Tibial artery (tissue), 4 donors: ENCODE data around the gene LAD1.

Source experiments
- DNase-seq, 2 donors: peaks; one replicate each; pipeline ENCODE4 v3.0.0-alpha.2; 2019
- H3K27ac ChIP-seq, 2 donors: fragments of 200-600 bp; sonication (generic) in 1 of 2; 1 replicate in 1 of 2; 2 replicates in 1 of 2; pipeline ENCODE4 v1.5.1; 2018 to 2019; ENCODE audit warnings: mild to moderate bottlenecking in 1 of 2
- H3K27me3 ChIP-seq, 2 donors: fragments of 200-600 bp; sonication (generic) in 1 of 2; one replicate each; pipeline versions ENCODE4 v1.5.1 to v1.6.0; 2016 to 2019
- H3K36me3 ChIP-seq, 3 donors: fragments of 200-600 bp; sonication (generic) in 2 of 3; one replicate each; pipeline ENCODE4 v1.5.1; 2016 to 2019; ENCODE audit warnings: mild to moderate bottlenecking in 2 of 3
- H3K4me1 ChIP-seq, 4 donors: fragments of 200-600 bp; sonication (generic) in 2 of 4; 1 replicate in 3 of 4; 2 replicates in 1 of 4; pipeline ENCODE4 v1.5.1; 2016 to 2019
- H3K4me3 ChIP-seq, 2 donors: fragments of 200-600 bp; sonication (generic) in 1 of 2; 1 replicate in 1 of 2; 2 replicates in 1 of 2; pipeline ENCODE4 v1.5.1; 2018 to 2019; ENCODE audit warnings: mild to moderate bottlenecking in 2 of 2
- H3K9me3 ChIP-seq, 3 donors: fragments of 200-600 bp; sonication (generic) in 1 of 3; one replicate each; pipeline ENCODE4 v1.5.1; 2016 to 2019
- CTCF ChIP-seq, 2 experiments: fragments of 200-600 bp in 1 of 2; fragments of 450-650 bp in 1 of 2; IDR thresholded peaks; one replicate each; pipeline ENCODE4 v1.5.1; 2017 to 2019; ENCODE audit warnings: antibody characterized with exemption in 2 of 2, mild to moderate bottlenecking in 1 of 2, moderate library complexity in 1 of 2
- intact Hi-C: fragments of 100-400 bp; cut with DNase I; formaldehyde crosslinking; loops from one replicate; pipeline ENCODE4 v1.15.0; 2023; ENCODE audit warnings: low total_unique reads

LAD1 gene

GRCh38 chr1:201429736-201430501 is 30.8 kb upstream of the LAD1 start:
- Histone ChIP-seq H3K9me3 (no peaks in the 10 kb centered on the region), H3K27ac (no peak overlapping the region), H3K27me3 (peaks cover 0 to 13% of the 10 kb centered on the region in 2 donors), H3K4me1 (no peaks in the 10 kb centered on the region), H3K36me3 (no peaks in the 10 kb centered on the region), H3K4me3 (no peak overlapping the region)
- no peak for TF ChIP-seq CTCF (IDR thresholded peaks at IDR 0.05)
- intact Hi-C loops: no loop called here
- DNase-seq: no peak

GRCh38 chr1:201427963-201428362 is 28.8 kb upstream of the LAD1 start:
- DNase-seq: no peak
- H3K4me1 ChIP-seq: no peaks in the 10 kb centered on the region
- H3K9me3 ChIP-seq: no peaks in the 10 kb centered on the region
- no peak overlapping the region for H3K4me3 ChIP-seq
- TF ChIP-seq CTCF (IDR thresholded peaks at IDR 0.05): no peak
- peaks cover 0 to 13% of the 10 kb centered on the region in 2 donors for H3K27me3 ChIP-seq
- intact Hi-C loops: no loop called here
- no peak overlapping the region for H3K27ac ChIP-seq
- no peaks in the 10 kb centered on the region for H3K36me3 ChIP-seq

- H3K36me3 ChIP-seq: no peaks in the 10 kb centered on the region
- DNase-seq: no peak
- intact Hi-C loops: no loop called here
- no peak overlapping the region for H3K27ac ChIP-seq
- no peak overlapping the region for H3K4me3 ChIP-seq
- no peak for TF ChIP-seq CTCF (IDR thresholded peaks at IDR 0.05)
- H3K4me1 ChIP-seq: no peaks in the 10 kb centered on the region
- H3K27me3 ChIP-seq: peaks cover 0 to 12% of the 10 kb centered on the region in 2 donors
- no peaks in the 10 kb centered on the region for H3K9me3 ChIP-seq
These were observed 27.6 kb upstream of the LAD1 start for GRCh38 chr1:201426479-201427310.

GRCh38 chr1:201424146-201424545 is 25.0 kb upstream of the LAD1 start:
- Histone ChIP-seq H3K36me3 (no peaks in the 10 kb centered on the region), H3K27me3 (peaks cover 0 to 5% of the 10 kb centered on the region in 2 donors), H3K9me3 (no peaks in the 10 kb centered on the region), H3K27ac (no peak overlapping the region), H3K4me1 (peaks cover 0 to 6% (median 0%) of the 10 kb centered on the region in 4 donors), H3K4me3 (no peak overlapping the region)
- TF ChIP-seq CTCF (IDR thresholded peaks at IDR 0.05): no peak
- intact Hi-C loops: no loop called here
- no peak for DNase-seq

GRCh38 chr1:201423655-201424054 is 24.5 kb upstream of the LAD1 start:
- no peak for TF ChIP-seq CTCF (IDR thresholded peaks at IDR 0.05)

More at GRCh38 chr1:201423655-201424054, 24.5 kb upstream of the LAD1 start:
- peaks cover 0 to 5% of the 10 kb centered on the region in 2 donors for H3K27me3 ChIP-seq
- no peak overlapping the region for H3K4me3 ChIP-seq
- no peaks in the 10 kb centered on the region for H3K36me3 ChIP-seq
- no peak for DNase-seq
- intact Hi-C loops: no loop called here
- peaks cover 0 to 6% (median 0%) of the 10 kb centered on the region in 4 donors for H3K4me1 ChIP-seq
- no peaks in the 10 kb centered on the region for H3K9me3 ChIP-seq
- H3K27ac ChIP-seq: no peak overlapping the region
